ENCODE measurements around the gene C1QTNF12. TPM values are rescaled to one million over a fixed set of nuclear protein-coding genes. Genes with fewer than 3 reads are reported as not detected.

C1QTNF12 gene
- total RNA-seq, 1 experiment from 2014 or later: 2.0 TPM

GRCh38 chr1:1262758-1263157 is 16.2 kb upstream of the C1QTNF12 start:
- no peak overlapping the region for H3K4me3 Mint-ChIP-seq (ENCODE audit: low read depth, unreplicated experiment)
- no peak overlapping the region for H3K27ac Mint-ChIP-seq (ENCODE audit: unreplicated experiment)
- intact Hi-C loops (cut with micrococcal nuclease; ENCODE audit: unreplicated experiment): no loop called here
- TF ChIP-seq, protein P1, sequence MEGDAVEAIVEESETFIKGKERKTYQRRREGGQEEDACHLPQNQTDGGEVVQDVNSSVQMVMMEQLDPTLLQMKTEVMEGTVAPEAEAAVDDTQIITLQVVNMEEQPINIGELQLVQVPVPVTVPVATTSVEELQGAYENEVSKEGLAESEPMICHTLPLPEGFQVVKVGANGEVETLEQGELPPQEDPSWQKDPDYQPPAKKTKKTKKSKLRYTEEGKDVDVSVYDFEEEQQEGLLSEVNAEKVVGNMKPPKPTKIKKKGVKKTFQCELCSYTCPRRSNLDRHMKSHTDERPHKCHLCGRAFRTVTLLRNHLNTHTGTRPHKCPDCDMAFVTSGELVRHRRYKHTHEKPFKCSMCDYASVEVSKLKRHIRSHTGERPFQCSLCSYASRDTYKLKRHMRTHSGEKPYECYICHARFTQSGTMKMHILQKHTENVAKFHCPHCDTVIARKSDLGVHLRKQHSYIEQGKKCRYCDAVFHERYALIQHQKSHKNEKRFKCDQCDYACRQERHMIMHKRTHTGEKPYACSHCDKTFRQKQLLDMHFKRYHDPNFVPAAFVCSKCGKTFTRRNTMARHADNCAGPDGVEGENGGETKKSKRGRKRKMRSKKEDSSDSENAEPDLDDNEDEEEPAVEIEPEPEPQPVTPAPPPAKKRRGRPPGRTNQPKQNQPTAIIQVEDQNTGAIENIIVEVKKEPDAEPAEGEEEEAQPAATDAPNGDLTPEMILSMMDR (IDR thresholded peaks at IDR 0.05; ENCODE audit: unreplicated experiment): no peak
- CTCF ChIA-PET: no interaction called here
- H3K9me3 Mint-ChIP-seq (ENCODE audit: low read depth, unreplicated experiment): no peaks in the 10 kb centered on the region
- no peaks in the 10 kb centered on the region for H3K4me1 Mint-ChIP-seq (ENCODE audit: low read depth, unreplicated experiment)
- no peaks in the 10 kb centered on the region for H3K27me3 Mint-ChIP-seq (ENCODE audit: unreplicated experiment)
- peaks cover 40% of the 10 kb centered on the region for H3K36me3 Mint-ChIP-seq (ENCODE audit: insufficient read depth, unreplicated experiment)
- no TSS peak for BruUV-seq (replicated peaks)
- no peak for DNase-seq

DNA sequence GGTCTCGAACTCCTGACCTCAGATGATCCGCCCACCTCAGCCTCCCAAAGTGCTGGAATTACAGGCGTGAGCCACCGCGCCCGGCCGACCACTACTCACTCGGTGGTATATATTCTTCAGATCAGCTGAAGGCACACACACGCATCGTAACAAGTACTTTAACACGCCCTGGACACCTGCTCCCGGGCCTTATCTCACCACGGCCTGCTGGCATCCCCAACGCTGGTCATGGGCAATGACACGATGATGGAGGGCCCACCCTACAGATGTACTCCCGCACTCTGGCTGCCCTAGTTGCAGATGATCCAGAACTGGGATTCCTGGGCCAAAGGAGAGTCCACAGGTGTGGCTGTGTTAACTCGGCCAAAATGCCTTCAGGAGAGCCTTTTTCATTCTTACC is 15.5 kb upstream of the C1QTNF12 start:
- no peak overlapping the region for H3K27ac Mint-ChIP-seq (ENCODE audit: unreplicated experiment)
- TF ChIP-seq, protein P1 (IDR thresholded peaks at IDR 0.05; ENCODE audit: unreplicated experiment): no peak
- no peaks in the 10 kb centered on the region for H3K9me3 Mint-ChIP-seq (ENCODE audit: low read depth, unreplicated experiment)
- BruUV-seq (replicated peaks): no TSS peak
- H3K36me3 Mint-ChIP-seq (ENCODE audit: insufficient read depth, unreplicated experiment): peaks cover 40% of the 10 kb centered on the region
- CTCF ChIA-PET: no interaction called here
- intact Hi-C loops (cut with micrococcal nuclease; ENCODE audit: unreplicated experiment): no loop called here
- H3K4me3 Mint-ChIP-seq (ENCODE audit: low read depth, unreplicated experiment): no peak overlapping the region
- H3K27me3 Mint-ChIP-seq (ENCODE audit: unreplicated experiment): no peaks in the 10 kb centered on the region
- DNase-seq: no peak
- H3K4me1 Mint-ChIP-seq (ENCODE audit: low read depth, unreplicated experiment): no peaks in the 10 kb centered on the region

GRCh38 chr1:1260843-1261560 is 14.5 kb upstream of the C1QTNF12 start:
- H3K27me3 Mint-ChIP-seq (ENCODE audit: unreplicated experiment): no peaks in the 10 kb centered on the region
- CTCF ChIA-PET: interaction anchor here (0.7 kb wide), 1 partner anchor 144 kb away, joined by 3 read pairs; no protein-coding TSS in a partner anchor
- peaks cover 40% of the 10 kb centered on the region for H3K36me3 Mint-ChIP-seq (ENCODE audit: insufficient read depth, unreplicated experiment)
- TF ChIP-seq, protein P1 (IDR thresholded peaks at IDR 0.05; ENCODE audit: unreplicated experiment): no peak
- no peak overlapping the region for H3K4me3 Mint-ChIP-seq (ENCODE audit: low read depth, unreplicated experiment)
- H3K9me3 Mint-ChIP-seq (ENCODE audit: low read depth, unreplicated experiment): no peaks in the 10 kb centered on the region
- no peak for DNase-seq
- no peaks in the 10 kb centered on the region for H3K4me1 Mint-ChIP-seq (ENCODE audit: low read depth, unreplicated experiment)
- no TSS peak for BruUV-seq (replicated peaks)
- H3K27ac Mint-ChIP-seq (ENCODE audit: unreplicated experiment): no peak overlapping the region
- intact Hi-C loops (cut with micrococcal nuclease; ENCODE audit: unreplicated experiment): no loop called here

DNA sequence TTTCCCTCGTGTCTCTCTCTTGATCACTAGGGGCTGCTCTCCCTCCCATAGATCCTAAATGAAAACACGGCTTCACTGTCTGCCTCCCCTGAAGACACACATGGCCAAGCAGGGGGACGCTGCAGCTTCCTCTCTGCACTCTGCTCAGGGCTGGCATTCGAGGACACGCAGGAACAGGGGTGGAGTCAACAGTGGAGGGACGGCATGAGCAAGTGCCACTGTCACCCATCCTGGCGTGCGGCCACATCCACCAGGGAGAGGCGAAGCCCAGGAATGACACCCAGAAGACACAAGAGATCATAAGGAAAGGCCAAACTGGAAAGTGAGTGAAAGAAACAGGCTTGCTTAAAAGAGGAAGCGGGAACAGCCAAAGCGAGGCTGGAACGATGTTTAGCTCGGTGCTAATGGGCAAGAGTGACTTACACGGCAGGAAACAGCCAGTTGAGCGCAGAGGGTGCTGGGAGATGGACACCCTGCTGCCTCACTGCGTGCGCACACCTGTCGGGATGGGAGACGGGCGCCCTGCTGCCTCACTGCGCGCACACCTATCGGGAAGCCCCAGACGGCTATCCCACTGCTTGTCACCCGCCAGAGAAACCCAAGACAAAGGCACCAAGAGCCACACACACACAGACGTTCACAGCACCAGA is 13.6 kb upstream of the C1QTNF12 start:
- H3K27me3 Mint-ChIP-seq (ENCODE audit: unreplicated experiment): no peaks in the 10 kb centered on the region
- no TSS peak for BruUV-seq (replicated peaks)
- peaks cover 46% of the 10 kb centered on the region for H3K36me3 Mint-ChIP-seq (ENCODE audit: insufficient read depth, unreplicated experiment)
- no peaks in the 10 kb centered on the region for H3K9me3 Mint-ChIP-seq (ENCODE audit: low read depth, unreplicated experiment)
- no peak overlapping the region for H3K27ac Mint-ChIP-seq (ENCODE audit: unreplicated experiment)
- no peak for DNase-seq
- intact Hi-C loops (cut with micrococcal nuclease; ENCODE audit: unreplicated experiment): no loop called here
- TF ChIP-seq, protein P1 (IDR thresholded peaks at IDR 0.05; ENCODE audit: unreplicated experiment): no peak
- no peaks in the 10 kb centered on the region for H3K4me1 Mint-ChIP-seq (ENCODE audit: low read depth, unreplicated experiment)
- CTCF ChIA-PET: no interaction called here
- H3K4me3 Mint-ChIP-seq (ENCODE audit: low read depth, unreplicated experiment): no peak overlapping the region

Measured in Calu3 (cell line).